WTC11 (cell line): ENCODE data around the gene LONP2. TPM values are rescaled to one million over a fixed set of nuclear protein-coding genes. Genes with fewer than 3 reads are reported as not detected.
A peak's percentile ranks its signal among the peaks of the same experiment; 100 is the strongest.

Experiments used
- ATAC-seq: fragments of 200-7000 bp; cut with Tn5 transposase; 2 replicates; pipeline ENCODE4 v1.10.0; 2021; ENCODE audit warnings: mild to moderate bottlenecking, moderate library complexity
- CTCF ChIA-PET: fragments of 300-600 bp; sonication (Branson Sonifier 250); formaldehyde crosslinking; loops from one replicate; lab custom pipeline; 2021; ENCODE audit warnings: antibody characterized with exemption; lab: Charles Lee
- POLR2A ChIA-PET: fragments of 350-600 bp; sonication (Branson Sonifier 250); formaldehyde crosslinking; loops from one replicate; lab custom pipeline; 2021; ENCODE audit warnings: antibody characterized with exemption; lab: Charles Lee
- DNase-seq: peaks from one replicate; pipeline ENCODE4 v3.0.0; 2021; ENCODE audit warnings: low spot score
- H3K27ac Mint-ChIP-seq: 2 replicates; pipeline ENCODE4 v1.8.0; 2021; ENCODE audit warnings: mixed read lengths
- H3K27me3 Mint-ChIP-seq: 2 replicates; pipeline ENCODE4 v1.8.0; 2021; ENCODE audit warnings: low read depth, mild to moderate bottlenecking, moderate library complexity, mixed read lengths
- H3K36me3 Mint-ChIP-seq: 2 replicates; pipeline ENCODE4 v1.8.0; 2021; ENCODE audit warnings: mixed read lengths
- H3K4me1 Mint-ChIP-seq: 2 replicates; pipeline ENCODE4 v1.8.0; 2022; ENCODE audit warnings: mixed read lengths
- H3K4me3 Mint-ChIP-seq: 2 replicates; pipeline ENCODE4 v1.8.0; 2021; ENCODE audit warnings: mild to moderate bottlenecking, moderate library complexity, mixed read lengths
- H3K9me3 Mint-ChIP-seq: 2 replicates; pipeline ENCODE4 v1.8.0; 2021; ENCODE audit warnings: mixed read lengths
- AFF4 ChIP-seq: sonication (generic); formaldehyde crosslinking; IDR thresholded peaks from 2 replicates; pipeline ENCODE4 v1.8.1; 2023; ENCODE audit warnings: mild to moderate bottlenecking, missing genetic modification reagents, borderline replicate concordance
- GABPB1 ChIP-seq: sonication (generic); formaldehyde crosslinking; IDR thresholded peaks from 2 replicates; pipeline ENCODE4 v1.8.1; 2023; ENCODE audit warnings: mild to moderate bottlenecking, missing genetic modification reagents
- JUN ChIP-seq: sonication (generic); formaldehyde crosslinking; IDR thresholded peaks from 2 replicates; pipeline ENCODE4 v1.8.0; 2023; ENCODE audit warnings: mild to moderate bottlenecking, missing genetic modification reagents
- KAT7 ChIP-seq: sonication (generic); formaldehyde crosslinking; IDR thresholded peaks from 2 replicates; pipeline ENCODE4 v1.8.1; 2023; ENCODE audit warnings: missing genetic modification reagents, mild to moderate bottlenecking, borderline replicate concordance
- NFE2L1 ChIP-seq: sonication (generic); formaldehyde crosslinking; IDR thresholded peaks from 2 replicates; pipeline ENCODE4 v1.8.1; 2023; ENCODE audit warnings: missing genetic modification reagents
- NR1H2 ChIP-seq: sonication (generic); formaldehyde crosslinking; IDR thresholded peaks from 2 replicates; pipeline ENCODE4 v1.9.0; 2021; ENCODE audit warnings: mild to moderate bottlenecking, moderate library complexity, missing genetic modification reagents
- OVOL2 ChIP-seq: fragments of 250-450 bp; sonication (Bioruptor Pico); IDR thresholded peaks from 2 replicates; pipeline ENCODE4 v1.9.0; 2021; ENCODE audit warnings: mild to moderate bottlenecking, borderline replicate concordance
- SMAD4 ChIP-seq: sonication (generic); formaldehyde crosslinking; IDR thresholded peaks from 2 replicates; pipeline ENCODE4 v1.8.0; 2022; ENCODE audit warnings: mild to moderate bottlenecking, missing genetic modification reagents
- STAT6 ChIP-seq: sonication (generic); formaldehyde crosslinking; conservative IDR thresholded peaks from 2 replicates; pipeline ENCODE4 v1.8.1; 2023; ENCODE audit warnings: mild to moderate bottlenecking, low read depth, missing genetic modification reagents, moderate library complexity
- USF2 ChIP-seq: sonication (generic); formaldehyde crosslinking; IDR thresholded peaks from 2 replicates; pipeline ENCODE4 v1.8.1; 2023; ENCODE audit warnings: mild to moderate bottlenecking, missing genetic modification reagents, moderate library complexity
- ZNF121 ChIP-seq: sonication (generic); formaldehyde crosslinking; IDR thresholded peaks from 2 replicates; pipeline ENCODE4 v1.8.0; 2023; ENCODE audit warnings: missing genetic modification reagents
- ZNF138 ChIP-seq: sonication (generic); formaldehyde crosslinking; conservative IDR thresholded peaks from 2 replicates; pipeline ENCODE4 v1.8.1; 2022; ENCODE audit warnings: mild to moderate bottlenecking, moderate library complexity, missing genetic modification reagents
- ZNF219 ChIP-seq: sonication (generic); formaldehyde crosslinking; IDR thresholded peaks from 2 replicates; pipeline ENCODE4 v1.8.0; 2023; ENCODE audit warnings: missing genetic modification reagents, mild to moderate bottlenecking, borderline replicate concordance
- ZNF423 ChIP-seq: fragments of 250-450 bp; sonication (Bioruptor Pico); IDR thresholded peaks from 2 replicates; pipeline ENCODE4 v2.1.2; 2022; ENCODE audit warnings: mild to moderate bottlenecking, moderate library complexity
- total RNA-seq: library from RNA; stranded (reverse); gene quantifications from 3 replicates; pipeline ENCODE4 v1.2.3, GENCODE V29; 2021

The LONP2 gene
- total RNA-seq, 1 experiment from 2014 or later, result 28.4 TPM

- TF ChIP-seq JUN (CRISPR knock-in tag), result no peak
These were observed 50.6 kb downstream of the LONP2 start (continued) for GRCh38 chr16:48294724-48295123.

GRCh38 chr16:48295488-48296281, 51.6 kb downstream of the LONP2 start:
- no peak for DNase-seq
- Mint-ChIP-seq H3K27ac (no peak overlapping the region), H3K27me3 (no peaks in the 10 kb centered on the region), H3K9me3 (peaks cover 22% of the 10 kb centered on the region), H3K4me3 (no peak overlapping the region), H3K4me1 (peaks cover 12% of the 10 kb centered on the region), H3K36me3 (peaks cover 49% of the 10 kb centered on the region)
- POLR2A ChIA-PET, result no interaction called here
- no peak for TF ChIP-seq OVOL2 (CRISPR knock-in tag)
- CTCF ChIA-PET, result no interaction called here
- no peak for ATAC-seq

GRCh38 chr16:48299471-48299870, 55.4 kb downstream of the LONP2 start:
- CTCF ChIA-PET, result no interaction called here
- POLR2A ChIA-PET, result no interaction called here
- no peak overlapping the region for H3K4me3 Mint-ChIP-seq
- H3K36me3 Mint-ChIP-seq, result peaks cover 39% of the 10 kb centered on the region
- TF ChIP-seq ZNF219 (CRISPR knock-in tag) (no peak), NR1H2 (CRISPR knock-in tag) (no peak), STAT6 (no peak), KAT7 (CRISPR knock-in tag) (no peak), ZNF138 (no peak), ZNF423 (CRISPR knock-in tag) (no peak), ZNF121 (CRISPR knock-in tag) (no peak), OVOL2 (CRISPR knock-in tag) (no peak), USF2 (CRISPR knock-in tag) (no peak), SMAD4 (no peak), AFF4 (CRISPR knock-in tag) (no peak), JUN (CRISPR knock-in tag) (no peak), NFE2L1 (CRISPR knock-in tag) (no peak)
- DNase-seq (no peak), ATAC-seq (no peak)
- no peak overlapping the region for H3K27ac Mint-ChIP-seq
- no peaks in the 10 kb centered on the region for H3K27me3 Mint-ChIP-seq
- H3K4me1 Mint-ChIP-seq, result no peaks in the 10 kb centered on the region
- H3K9me3 Mint-ChIP-seq, result no peaks in the 10 kb centered on the region

- DNase-seq (no peak), ATAC-seq (no peak)
- no peak overlapping the region for H3K4me3 Mint-ChIP-seq
- TF ChIP-seq GABPB1 (CRISPR knock-in tag) (peak; percentile 90), ZNF138 (no peak)
- no peaks in the 10 kb centered on the region for H3K27me3 Mint-ChIP-seq
- CTCF ChIA-PET, result no interaction called here
- POLR2A ChIA-PET, result no interaction called here
- peaks cover 42% of the 10 kb centered on the region for H3K36me3 Mint-ChIP-seq
- H3K4me1 Mint-ChIP-seq, result no peaks in the 10 kb centered on the region
- no peak overlapping the region for H3K27ac Mint-ChIP-seq
- H3K9me3 Mint-ChIP-seq, result no peaks in the 10 kb centered on the region
These were observed 56.3 kb downstream of the LONP2 start for GRCh38 chr16:48300391-48300856.
